ENCODE data around the gene UNKL.

The UNKL gene

DNA sequence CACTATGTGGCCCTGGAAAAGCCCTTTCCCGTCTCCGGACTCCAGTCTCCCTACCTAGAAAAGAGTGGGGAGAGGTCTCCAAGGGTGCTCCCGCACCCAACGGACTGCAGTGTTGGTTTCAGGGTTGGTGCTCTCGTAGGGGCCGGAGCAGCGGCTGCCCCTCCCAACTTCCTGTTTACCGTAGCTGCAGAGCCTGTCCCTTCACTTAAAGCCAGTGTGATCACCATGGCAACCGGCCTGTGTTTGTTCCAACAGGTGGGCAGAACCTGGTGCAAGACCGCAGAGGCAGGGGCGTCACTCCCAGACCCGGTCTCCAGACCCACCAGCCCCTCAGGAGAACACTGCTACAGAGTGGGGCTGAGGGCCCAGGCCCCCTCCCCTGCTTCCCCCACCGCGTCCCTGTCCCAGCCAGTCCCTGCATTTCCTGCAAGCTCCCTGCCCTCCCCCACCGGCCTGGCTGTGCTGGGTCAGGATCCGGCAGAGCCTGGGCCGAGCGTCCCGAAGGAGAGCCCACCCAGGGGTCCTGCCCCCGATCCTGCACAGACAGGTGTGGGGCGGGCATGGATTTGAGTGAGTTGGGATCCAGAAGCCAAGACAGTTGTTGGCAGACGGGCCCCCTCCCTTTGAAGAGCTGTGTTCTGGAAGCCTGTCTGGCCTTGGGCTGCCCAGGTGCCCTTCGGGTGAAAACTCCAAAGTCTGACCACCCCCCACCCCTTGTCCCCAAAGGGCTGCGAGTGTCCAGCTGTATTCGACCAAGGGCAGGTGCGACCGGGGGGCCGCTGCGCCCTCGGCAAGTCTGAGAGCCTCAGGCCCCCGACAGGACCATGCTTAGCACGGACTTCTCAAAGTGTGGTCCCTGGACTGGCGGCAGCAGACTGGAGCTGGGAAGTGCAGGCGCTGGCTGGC is 82.5 kb downstream of the UNKL start:
- Histone ChIP-seq H3K27ac (ENCODE audit: extremely low read depth, low read depth, low read length) (no peak overlapping the region), H3K4me1 (ENCODE audit: control insufficient read depth, insufficient read depth, low read length) (peaks cover 2% of the 10 kb centered on the region; the same call in 1 of the 2 replicates), H3K9me3 (ENCODE audit: control insufficient read depth, insufficient read depth, low read depth, low read length) (no peaks in the 10 kb centered on the region), H3K4me3 (ENCODE audit: low read depth, low read length) (no peak overlapping the region), H3K36me3 (ENCODE audit: control insufficient read depth in 2 of 2, insufficient read depth in 1 of 2, low read length in 2 of 2) (no peaks in the 10 kb centered on the region)
- ChIA-PET POLR2A (interaction anchor here (0.9 to 1.3 kb wide), 2 partner anchors 11 to 23 kb away, joined by 3 to 4 read pairs; no protein-coding TSS in a partner anchor), CTCF (interaction anchor here (0.5 to 1.2 kb wide), 2 partner anchors 11 to 15 kb away, joined by 3 read pairs; no protein-coding TSS in a partner anchor)
- TF ChIP-seq SP2 (tag by site-specific recombination; IDR thresholded peaks at IDR 0.05) (peak; percentile 18; the same call in 1 of the 2 replicates), ZNF10 (tag by site-specific recombination; IDR thresholded peaks at IDR 0.05) (no peak), SCRT1 (tag by site-specific recombination; IDR thresholded peaks at IDR 0.05; ENCODE audit: borderline replicate concordance) (peak; percentile 71; the same call in 1 of the 2 replicates), ZNF792 (tag by site-specific recombination; IDR thresholded peaks at IDR 0.05) (no peak), ZNF629 (tag by site-specific recombination; IDR thresholded peaks at IDR 0.05) (no peak), SCRT2 (tag by site-specific recombination; IDR thresholded peaks at IDR 0.05) (peak; percentile 97), ZNF529 (tag by site-specific recombination; IDR thresholded peaks at IDR 0.05; ENCODE audit: insufficient replicate concordance) (no peak), ZNF394 (tag by site-specific recombination; IDR thresholded peaks at IDR 0.05; ENCODE audit: borderline replicate concordance) (no peak), ZNF140 (tag by site-specific recombination; IDR thresholded peaks at IDR 0.05) (no peak), ZNF707 (tag by site-specific recombination; IDR thresholded peaks at IDR 0.05) (no peak), ZNF600 (tag by site-specific recombination; IDR thresholded peaks at IDR 0.05) (peak; percentile 38; the same call in 1 of the 2 replicates), ZNF155 (tag by site-specific recombination; IDR thresholded peaks at IDR 0.05) (no peak)
- TF ChIP-seq, protein P1, sequence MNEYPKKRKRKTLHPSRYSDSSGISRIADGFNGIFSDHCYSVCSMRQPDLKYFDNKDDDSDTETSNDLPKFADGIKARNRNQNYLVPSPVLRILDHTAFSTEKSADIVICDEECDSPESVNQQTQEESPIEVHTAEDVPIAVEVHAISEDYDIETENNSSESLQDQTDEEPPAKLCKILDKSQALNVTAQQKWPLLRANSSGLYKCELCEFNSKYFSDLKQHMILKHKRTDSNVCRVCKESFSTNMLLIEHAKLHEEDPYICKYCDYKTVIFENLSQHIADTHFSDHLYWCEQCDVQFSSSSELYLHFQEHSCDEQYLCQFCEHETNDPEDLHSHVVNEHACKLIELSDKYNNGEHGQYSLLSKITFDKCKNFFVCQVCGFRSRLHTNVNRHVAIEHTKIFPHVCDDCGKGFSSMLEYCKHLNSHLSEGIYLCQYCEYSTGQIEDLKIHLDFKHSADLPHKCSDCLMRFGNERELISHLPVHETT (tag by site-specific recombination; IDR thresholded peaks at IDR 0.05), result no peak
- TF ChIP-seq, protein P2, sequence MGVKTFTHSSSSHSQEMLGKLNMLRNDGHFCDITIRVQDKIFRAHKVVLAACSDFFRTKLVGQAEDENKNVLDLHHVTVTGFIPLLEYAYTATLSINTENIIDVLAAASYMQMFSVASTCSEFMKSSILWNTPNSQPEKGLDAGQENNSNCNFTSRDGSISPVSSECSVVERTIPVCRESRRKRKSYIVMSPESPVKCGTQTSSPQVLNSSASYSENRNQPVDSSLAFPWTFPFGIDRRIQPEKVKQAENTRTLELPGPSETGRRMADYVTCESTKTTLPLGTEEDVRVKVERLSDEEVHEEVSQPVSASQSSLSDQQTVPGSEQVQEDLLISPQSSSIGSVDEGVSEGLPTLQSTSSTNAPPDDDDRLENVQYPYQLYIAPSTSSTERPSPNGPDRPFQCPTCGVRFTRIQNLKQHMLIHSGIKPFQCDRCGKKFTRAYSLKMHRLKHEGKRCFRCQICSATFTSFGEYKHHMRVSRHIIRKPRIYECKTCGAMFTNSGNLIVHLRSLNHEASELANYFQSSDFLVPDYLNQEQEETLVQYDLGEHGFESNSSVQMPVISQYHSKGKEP (tag by site-specific recombination; IDR thresholded peaks at IDR 0.05), result 0 out of 2 replicates have a peak, but pooled peaks have one; percentile 15
- TF ChIP-seq, protein P3, sequence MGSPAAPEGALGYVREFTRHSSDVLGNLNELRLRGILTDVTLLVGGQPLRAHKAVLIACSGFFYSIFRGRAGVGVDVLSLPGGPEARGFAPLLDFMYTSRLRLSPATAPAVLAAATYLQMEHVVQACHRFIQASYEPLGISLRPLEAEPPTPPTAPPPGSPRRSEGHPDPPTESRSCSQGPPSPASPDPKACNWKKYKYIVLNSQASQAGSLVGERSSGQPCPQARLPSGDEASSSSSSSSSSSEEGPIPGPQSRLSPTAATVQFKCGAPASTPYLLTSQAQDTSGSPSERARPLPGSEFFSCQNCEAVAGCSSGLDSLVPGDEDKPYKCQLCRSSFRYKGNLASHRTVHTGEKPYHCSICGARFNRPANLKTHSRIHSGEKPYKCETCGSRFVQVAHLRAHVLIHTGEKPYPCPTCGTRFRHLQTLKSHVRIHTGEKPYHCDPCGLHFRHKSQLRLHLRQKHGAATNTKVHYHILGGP (tag by site-specific recombination; IDR thresholded peaks at IDR 0.05), result no peak

DNA sequence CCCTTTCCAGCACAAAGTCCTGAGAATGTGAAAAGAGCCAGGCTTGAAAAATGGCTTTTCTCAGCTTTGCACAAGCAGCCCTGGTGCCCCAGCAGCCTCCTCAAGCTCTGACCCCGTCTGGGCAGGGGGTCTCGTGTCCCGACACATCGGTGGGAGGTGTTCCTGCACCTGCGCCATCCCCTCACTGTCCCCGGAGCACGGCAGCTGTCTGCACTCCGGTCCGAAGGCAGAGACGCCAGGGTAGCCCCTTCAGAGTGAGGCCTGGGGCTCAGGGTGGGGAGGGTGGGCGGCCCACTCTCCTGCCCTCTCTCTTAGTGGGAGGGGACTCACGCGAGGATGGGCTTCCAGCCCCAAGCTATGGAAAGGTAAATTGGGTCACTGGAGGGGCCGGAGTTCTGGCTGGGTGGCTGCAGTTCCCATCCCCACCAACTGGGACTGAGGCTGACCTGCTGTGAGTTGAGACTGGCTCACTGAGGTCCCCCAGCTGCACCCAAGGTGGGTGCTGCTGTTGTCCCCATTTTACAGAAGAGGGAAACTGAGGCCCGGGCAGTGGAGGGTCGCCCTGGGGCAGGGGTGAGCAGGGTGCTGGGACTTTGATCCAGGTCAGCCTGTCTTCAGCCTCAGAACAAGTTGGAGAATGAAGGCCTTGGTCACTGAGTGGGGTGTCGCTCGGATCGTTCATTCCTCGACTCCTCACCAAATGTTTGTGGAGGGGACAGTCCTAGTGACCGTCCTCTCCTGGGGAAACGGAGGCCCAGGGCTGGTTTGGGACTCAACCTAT is 83.4 kb downstream of the UNKL start:
- Histone ChIP-seq H3K27ac (ENCODE audit: extremely low read depth, low read depth, low read length) (no peak overlapping the region), H3K9me3 (ENCODE audit: control insufficient read depth, insufficient read depth, low read depth, low read length) (no peaks in the 10 kb centered on the region), H3K4me1 (ENCODE audit: control insufficient read depth, insufficient read depth, low read length) (peaks cover 2% of the 10 kb centered on the region; the same call in 1 of the 2 replicates), H3K36me3 (ENCODE audit: control insufficient read depth in 2 of 2, insufficient read depth in 1 of 2, low read length in 2 of 2) (no peaks in the 10 kb centered on the region), H3K4me3 (ENCODE audit: low read depth, low read length) (no peak overlapping the region)
- ChIA-PET POLR2A (interaction anchor here (0.9 kb wide), 1 partner anchor 12 kb away, joined by 4 read pairs; no protein-coding TSS in a partner anchor), CTCF (interaction anchor here (0.5 to 1.3 kb wide), 2 partner anchors 16 to 40 kb away, joined by 3 to 4 read pairs; no protein-coding TSS in a partner anchor)
- TF ChIP-seq ZNF302 (tag by site-specific recombination; IDR thresholded peaks at IDR 0.05; ENCODE audit: low read depth) (no peak), ZNF843 (tag by site-specific recombination; IDR thresholded peaks at IDR 0.05) (no peak), GLIS2 (tag by site-specific recombination; IDR thresholded peaks at IDR 0.05) (no peak), ZNF248 (tag by site-specific recombination; IDR thresholded peaks at IDR 0.05) (no peak), ZNF211 (tag by site-specific recombination; IDR thresholded peaks at IDR 0.05; ENCODE audit: low read depth) (no peak), ZNF292 (tag by site-specific recombination; IDR thresholded peaks at IDR 0.05; ENCODE audit: borderline replicate concordance, low read depth) (no peak), ZNF530 (tag by site-specific recombination; IDR thresholded peaks at IDR 0.05; ENCODE audit: low read depth) (no peak), SCRT1 (tag by site-specific recombination; IDR thresholded peaks at IDR 0.05; ENCODE audit: borderline replicate concordance) (no peak), ZNF610 (tag by site-specific recombination; IDR thresholded peaks at IDR 0.05; ENCODE audit: borderline replicate concordance) (no peak)
- TF ChIP-seq, protein P4, sequence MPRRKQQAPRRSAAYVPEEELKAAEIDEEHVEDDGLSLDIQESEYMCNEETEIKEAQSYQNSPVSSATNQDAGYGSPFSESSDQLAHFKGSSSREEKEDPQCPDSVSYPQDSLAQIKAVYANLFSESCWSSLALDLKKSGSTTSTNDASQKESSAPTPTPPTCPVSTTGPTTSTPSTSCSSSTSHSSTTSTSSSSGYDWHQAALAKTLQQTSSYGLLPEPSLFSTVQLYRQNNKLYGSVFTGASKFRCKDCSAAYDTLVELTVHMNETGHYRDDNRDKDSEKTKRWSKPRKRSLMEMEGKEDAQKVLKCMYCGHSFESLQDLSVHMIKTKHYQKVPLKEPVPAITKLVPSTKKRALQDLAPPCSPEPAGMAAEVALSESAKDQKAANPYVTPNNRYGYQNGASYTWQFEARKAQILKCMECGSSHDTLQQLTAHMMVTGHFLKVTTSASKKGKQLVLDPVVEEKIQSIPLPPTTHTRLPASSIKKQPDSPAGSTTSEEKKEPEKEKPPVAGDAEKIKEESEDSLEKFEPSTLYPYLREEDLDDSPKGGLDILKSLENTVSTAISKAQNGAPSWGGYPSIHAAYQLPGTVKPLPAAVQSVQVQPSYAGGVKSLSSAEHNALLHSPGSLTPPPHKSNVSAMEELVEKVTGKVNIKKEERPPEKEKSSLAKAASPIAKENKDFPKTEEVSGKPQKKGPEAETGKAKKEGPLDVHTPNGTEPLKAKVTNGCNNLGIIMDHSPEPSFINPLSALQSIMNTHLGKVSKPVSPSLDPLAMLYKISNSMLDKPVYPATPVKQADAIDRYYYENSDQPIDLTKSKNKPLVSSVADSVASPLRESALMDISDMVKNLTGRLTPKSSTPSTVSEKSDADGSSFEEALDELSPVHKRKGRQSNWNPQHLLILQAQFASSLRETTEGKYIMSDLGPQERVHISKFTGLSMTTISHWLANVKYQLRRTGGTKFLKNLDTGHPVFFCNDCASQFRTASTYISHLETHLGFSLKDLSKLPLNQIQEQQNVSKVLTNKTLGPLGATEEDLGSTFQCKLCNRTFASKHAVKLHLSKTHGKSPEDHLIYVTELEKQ (tag by site-specific recombination; IDR thresholded peaks at IDR 0.05; ENCODE audit: borderline replicate concordance), result no peak
